Measurements from ENCODE around the gene ARHGEF10L.

Gene ARHGEF10L

GRCh38 chr1:17683598-17683997 is 144.1 kb downstream of the ARHGEF10L start:
- DNase-seq = no peak

DNA sequence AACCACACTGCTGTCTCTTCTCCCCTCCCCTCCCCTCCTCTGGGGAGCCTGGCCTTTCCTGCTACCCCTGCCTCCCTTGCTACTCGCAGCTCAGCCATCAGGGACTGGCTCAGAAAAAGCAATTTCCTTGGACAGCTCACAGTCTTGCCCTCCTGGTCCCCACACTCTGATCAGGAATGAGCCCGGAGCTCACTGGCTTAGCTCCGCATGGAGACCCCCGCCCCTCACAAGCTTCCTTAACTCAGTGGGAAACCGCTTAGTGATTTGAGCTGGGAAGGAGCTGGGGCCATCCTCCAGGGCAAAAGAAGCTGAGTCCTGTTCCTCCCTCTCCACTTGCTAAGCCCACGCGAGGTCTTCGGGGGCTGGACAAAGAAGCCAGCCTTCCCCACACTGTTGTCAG is 145.3 kb downstream of the ARHGEF10L start:
- DNase-seq = no peak

DNA sequence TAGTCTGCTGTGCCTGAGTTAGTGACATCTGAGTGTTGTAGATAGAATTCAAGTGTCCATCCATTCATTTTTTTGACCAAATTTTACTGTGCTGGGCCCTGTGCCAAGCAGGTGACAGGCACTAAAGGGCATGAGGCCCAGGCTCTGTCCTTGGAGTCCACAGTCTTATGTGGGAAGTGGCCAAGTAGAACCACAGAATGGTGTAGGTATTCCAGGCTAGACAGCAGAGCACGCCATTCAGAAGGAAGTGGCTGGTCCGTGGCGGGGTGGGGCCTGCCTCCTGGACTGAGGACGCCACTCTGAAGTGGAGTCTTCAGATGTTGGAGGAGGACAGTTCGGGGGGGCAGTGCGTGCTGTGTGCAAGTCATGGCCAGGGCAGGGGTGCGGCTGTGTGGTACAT is 146.8 kb downstream of the ARHGEF10L start:
- DNase-seq = no peak

GRCh38 chr1:17687145-17687544 is 147.6 kb downstream of the ARHGEF10L start:
- no peak for DNase-seq

DNA sequence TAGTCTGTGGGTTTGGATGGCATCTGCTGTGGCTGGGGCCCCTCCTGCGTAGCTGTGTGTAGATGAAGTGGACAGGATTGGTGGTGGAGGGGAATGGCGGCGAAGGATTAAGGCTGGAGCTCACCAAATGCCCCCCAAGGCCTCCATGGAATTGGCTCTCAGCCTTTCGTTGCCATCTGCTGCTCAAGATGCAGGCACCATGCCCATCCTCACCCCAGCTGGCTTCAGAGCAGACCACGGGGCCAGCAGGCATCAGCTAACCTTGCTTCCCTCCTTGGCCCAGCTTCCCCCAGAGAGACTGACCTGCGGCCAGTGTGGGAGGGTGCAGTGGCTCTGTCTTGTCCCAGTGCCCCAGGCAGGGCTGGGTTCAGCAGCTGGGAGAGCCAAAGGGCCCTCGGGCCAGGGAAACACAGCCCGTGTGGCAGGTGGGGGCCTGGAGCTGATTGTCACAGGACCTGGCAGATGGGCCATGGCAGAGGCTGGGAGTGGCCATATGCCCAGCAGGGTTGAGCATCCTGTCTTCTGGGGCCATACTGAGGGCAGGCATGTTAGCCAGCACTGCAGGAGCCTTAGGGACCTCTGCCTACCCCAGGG is 148.8 kb downstream of the ARHGEF10L start:
- DNase-seq = no peak

- DNase-seq = no peak
These were observed 149.5 kb downstream of the ARHGEF10L start for GRCh38 chr1:17689011-17689410.

GRCh38 chr1:17690906-17691634 is 151.6 kb downstream of the ARHGEF10L start:
- no peak for DNase-seq

- DNase-seq = no peak
These were observed 153.1 kb downstream of the ARHGEF10L start for GRCh38 chr1:17692645-17693044.

DNA sequence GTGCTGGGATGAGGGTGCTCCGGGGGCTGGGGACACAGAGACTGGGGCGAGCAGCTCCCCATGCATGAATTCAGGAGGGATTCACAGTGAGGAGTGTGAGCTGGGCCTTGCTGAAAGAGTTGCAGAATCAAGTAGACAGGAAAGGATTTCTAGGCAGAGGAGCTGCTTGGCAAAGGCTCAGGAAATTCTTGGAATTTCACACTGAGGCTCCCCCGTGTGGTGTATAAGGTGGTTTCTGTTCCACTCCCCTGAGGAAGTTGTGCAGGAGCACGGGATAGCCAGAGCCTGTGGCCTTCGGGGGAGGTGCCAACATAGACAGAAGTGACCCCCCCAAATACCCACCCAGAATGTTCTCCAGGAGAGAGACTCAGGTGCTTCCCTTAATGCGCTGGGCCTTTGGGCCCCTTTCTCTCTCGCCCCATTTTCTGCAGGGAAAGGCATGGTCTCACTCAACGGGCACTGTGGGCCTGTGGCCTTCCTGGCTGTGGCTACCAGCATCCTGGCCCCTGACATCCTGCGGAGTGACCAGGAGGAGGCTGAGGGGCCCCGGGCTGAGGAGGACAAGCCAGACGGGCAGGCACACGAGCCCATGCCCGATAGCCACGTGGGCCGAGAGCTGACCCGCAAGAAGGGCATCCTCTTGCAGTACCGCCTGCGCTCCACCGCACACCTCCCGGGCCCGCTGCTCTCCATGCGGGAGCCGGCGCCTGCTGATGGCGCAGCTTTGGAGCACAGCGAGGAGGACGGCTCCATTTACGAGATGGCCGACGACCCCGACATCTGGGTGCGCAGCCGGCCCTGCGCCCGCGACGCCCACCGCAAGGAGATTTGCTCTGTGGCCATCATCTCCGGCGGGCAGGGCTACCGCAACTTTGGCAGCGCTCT is 157.2 kb downstream of the ARHGEF10L start:
- no peak for DNase-seq

DNA sequence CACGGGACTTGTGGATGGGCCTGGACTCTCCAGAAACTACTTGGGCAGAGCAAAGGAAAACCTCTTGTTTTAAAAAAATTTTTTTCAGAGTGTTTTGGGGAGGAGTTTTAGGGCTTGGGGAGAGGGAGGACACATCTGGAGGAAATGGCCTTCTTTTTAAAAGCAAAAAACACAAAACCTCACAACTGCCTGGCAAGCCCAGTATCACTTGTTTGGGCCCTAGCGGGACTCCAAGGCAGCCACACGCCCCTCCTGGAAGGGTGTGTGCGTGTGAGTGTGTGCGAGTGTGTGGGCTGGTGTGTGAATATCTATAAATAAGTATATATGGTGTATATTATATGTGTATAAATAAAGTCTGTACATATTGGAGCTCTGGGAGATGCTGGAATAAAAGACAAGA is 158.0 kb downstream of the ARHGEF10L start:
- peak; percentile 16 for DNase-seq

- no peak for DNase-seq
These were observed 160.1 kb downstream of the ARHGEF10L start for GRCh38 chr1:17699581-17699980.

GRCh38 chr1:17700945-17701810 is 161.7 kb downstream of the ARHGEF10L start:
- DNase-seq = no peak

DNA sequence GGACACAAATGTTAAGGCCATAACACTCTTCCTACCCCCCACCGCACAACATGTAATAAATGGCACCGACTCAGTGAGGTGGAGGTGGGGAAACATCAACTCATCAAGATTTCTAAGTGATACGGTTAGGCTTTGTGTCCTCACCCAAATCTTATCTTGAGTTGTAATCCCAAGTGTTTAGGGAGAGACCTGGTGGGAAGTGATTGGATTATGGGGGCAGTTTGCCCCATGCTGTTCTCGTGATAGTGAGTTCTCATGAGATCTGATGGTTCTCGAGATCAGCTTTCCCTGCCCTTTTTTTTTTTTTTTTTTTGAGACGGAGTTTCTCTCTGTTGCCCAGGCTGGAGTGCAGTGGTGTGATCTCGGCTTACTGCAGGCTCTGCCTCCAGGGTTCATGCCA is 164.7 kb downstream of the ARHGEF10L start:
- no peak for DNase-seq

- no peak for DNase-seq
These were observed 166.9 kb downstream of the ARHGEF10L start for GRCh38 chr1:17706445-17706844.

- no peak for DNase-seq
These were observed 170.5 kb downstream of the ARHGEF10L start for GRCh38 chr1:17709981-17710380.

DNA sequence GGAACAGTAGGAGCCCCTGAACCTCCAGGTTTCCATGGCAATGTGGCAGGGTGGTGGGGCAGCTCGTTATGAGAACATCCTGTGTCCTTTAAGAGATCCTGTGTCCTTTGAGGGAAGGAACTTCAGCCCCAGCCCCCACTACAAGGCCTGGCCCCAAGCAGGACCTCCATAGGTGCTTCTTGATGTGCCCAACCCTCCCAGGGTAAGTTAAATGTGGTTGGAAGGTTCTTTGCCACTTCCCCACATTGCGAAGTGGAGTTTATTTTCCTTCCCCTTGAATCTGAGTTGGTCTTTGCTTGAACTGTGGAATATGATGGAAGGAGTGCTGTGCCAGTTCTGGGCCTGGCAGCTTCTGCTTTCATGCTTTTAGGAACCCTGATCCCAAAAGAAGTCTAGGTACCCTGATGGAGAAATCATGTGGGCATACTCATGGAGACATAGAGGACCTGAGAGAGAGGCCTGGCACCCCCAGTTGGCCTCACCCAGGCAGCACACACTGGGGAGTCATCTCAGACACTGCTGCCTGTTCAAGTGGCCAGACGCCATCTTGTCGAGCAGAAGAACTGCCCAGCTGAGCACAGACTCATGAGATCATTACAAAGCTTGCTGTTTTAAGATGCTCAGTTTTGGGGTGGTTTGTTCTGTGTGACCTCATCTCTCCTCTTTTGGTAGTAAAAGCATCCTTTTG is 171.5 kb downstream of the ARHGEF10L start:
- DNase-seq = no peak

DNA sequence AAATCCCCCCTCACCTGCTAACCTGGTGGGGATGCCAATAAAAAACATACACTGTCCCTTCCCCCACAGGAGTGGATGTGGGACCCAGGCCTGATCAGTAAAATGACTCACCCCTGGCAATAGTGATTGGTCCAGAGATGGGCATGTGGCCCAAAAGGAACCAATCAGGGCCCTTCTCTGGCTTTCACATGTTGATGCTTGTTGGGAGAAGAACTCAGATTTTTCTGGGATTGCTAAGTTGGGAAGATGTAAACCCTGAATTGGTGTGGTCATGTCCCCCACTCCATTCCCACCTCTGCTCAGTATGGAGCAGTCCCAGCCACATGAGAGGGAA is 172.0 kb downstream of the ARHGEF10L start:
- DNase-seq = no peak

- no peak for DNase-seq
These were observed 172.4 kb downstream of the ARHGEF10L start for GRCh38 chr1:17711941-17712340.

DNA sequence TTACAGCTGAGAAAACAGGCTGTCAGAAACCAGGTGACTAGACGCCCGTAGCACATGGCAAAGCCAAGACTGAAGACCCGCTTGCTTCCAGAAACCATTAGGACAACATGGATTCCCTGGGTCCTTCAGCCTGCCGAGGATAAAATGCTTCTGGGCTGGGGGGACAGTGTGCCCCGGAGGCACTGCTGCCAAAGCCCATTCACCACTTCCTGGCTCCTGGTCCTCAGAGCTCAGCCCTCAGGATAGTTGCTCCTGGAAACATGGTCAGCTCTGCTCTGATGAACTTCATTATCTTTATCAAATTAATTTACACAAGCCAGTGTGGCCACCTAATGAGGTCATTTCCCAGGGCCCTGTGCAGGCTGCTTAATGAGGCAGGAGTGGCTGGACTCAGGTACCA is 174.5 kb downstream of the ARHGEF10L start:
- DNase-seq = no peak

- DNase-seq = no peak
These were observed 178.4 kb downstream of the ARHGEF10L start for GRCh38 chr1:17717594-17718535.

DNA sequence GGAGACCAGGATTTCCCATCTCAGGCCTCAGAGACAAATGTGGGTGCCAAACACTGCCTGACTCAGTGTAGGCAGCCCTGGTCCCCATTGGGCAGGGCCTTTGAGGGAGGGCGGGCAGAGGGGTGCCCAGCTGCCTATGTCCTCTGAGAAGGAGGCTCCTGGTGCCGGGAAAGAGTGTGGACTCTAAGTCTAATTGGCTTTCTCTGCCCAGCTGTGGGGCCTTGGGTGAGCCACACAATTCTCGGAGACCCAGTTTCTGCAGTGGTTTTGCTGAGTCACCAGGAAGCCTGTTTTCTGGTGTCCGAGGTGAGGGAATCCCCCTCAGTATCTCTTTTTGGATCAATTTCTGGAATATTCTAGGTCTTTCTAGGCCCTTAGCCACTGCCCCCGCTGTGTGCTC is 180.4 kb downstream of the ARHGEF10L start:
- DNase-seq = no peak
